Measurements from ENCODE around the gene CERS4. TPM values are rescaled to one million over a fixed set of nuclear protein-coding genes. Genes with fewer than 3 reads are reported as not detected.

CERS4 gene
- total and polyA plus RNA-seq, 10 of the 15 experiments (the other 5 are each of a cell fraction or from before 2014, with no cell fraction given) = 0.34 to 62.1 (median 20.7) TPM

- TF ChIP-seq IKZF2 (IDR thresholded peaks at IDR 0.05) = no peak
These were observed 41.9 kb downstream of the CERS4 start (continued) for GRCh38 chr19:8251025-8251472.

GRCh38 chr19:8252922-8253589, 43.9 kb downstream of the CERS4 start:
- no peak overlapping the region for H2AFZ ChIP-seq (ENCODE audit: control insufficient read depth, low read depth, low read length)
- ChIA-PET CTCF (interaction anchor here (0.7 to 3.8 kb wide), 11 partner anchors 13 to 160 kb away, joined by 3 to 42 read pairs (median 4); partner anchors contain the start of gene CERS4), RAD21 (ENCODE audit: unreplicated experiment) (interaction anchor here (0.6 to 1.3 kb wide), 4 partner anchors 14 to 98 kb away, joined by 3 to 15 read pairs (median 4); no protein-coding TSS in a partner anchor), SMC1A (ENCODE audit: uncharacterized antibody, unreplicated experiment) (interaction anchor here (0.6 to 2.7 kb wide), 11 partner anchors 11 to 99 kb away, joined by 3 to 17 read pairs (median 7); no protein-coding TSS in a partner anchor), POLR2A (interaction anchor here (0.7 kb wide), 2 partner anchors 70 to 95 kb away, joined by 3 to 4 read pairs; no protein-coding TSS in a partner anchor)
- H3K4me1 ChIP-seq (ENCODE audit: control insufficient read depth, insufficient read depth, low read length) = no peaks in the 10 kb centered on the region
- FAIRE-seq = peak; percentile 98
- H3K27me3 ChIP-seq (replicated peaks in 1 of 2; ENCODE audit: control insufficient read depth in 2 of 2, insufficient read depth in 2 of 2, low read length in 1 of 2) = no peaks in the 10 kb centered on the region
- H3K4me3 ChIP-seq = no peak overlapping the region
- H3K9ac ChIP-seq (ENCODE audit: control insufficient read depth, insufficient read depth, low read length) = no peak overlapping the region
- no peaks in the 10 kb centered on the region for H3K79me2 ChIP-seq (ENCODE audit: control insufficient read depth, insufficient read depth, low read length)
- H3K4me2 ChIP-seq (ENCODE audit: control insufficient read depth, insufficient read depth) = no peak overlapping the region
- WGBS (ENCODE audit: insufficient coverage, insufficient replicate concordance, low lambda C conversion rate, missing lambda C conversion rate) = 25% methylated on average over 13 of the region's 13 CpGs
- intact Hi-C loops (cut with micrococcal nuclease; ENCODE audit: unreplicated experiment) = loop anchor here (1.0 to 5.0 kb wide), 3 partner anchors 95 to 308 kb away; no protein-coding TSS in a partner anchor
- peaks cover 6 to 21% of the 10 kb centered on the region in 2 experiments; a peak in 3 of 4 replicates for H3K36me3 ChIP-seq (ENCODE audit: control insufficient read depth in 2 of 2, insufficient read depth in 2 of 2, low read length in 1 of 2)
- peak; percentile 48 for DNase-seq (ENCODE audit: low read depth, low spot score)
- H3K27ac ChIP-seq (ENCODE audit: control insufficient read depth, insufficient read depth) = no peak overlapping the region
- no peaks in the 10 kb centered on the region for H4K20me1 ChIP-seq (ENCODE audit: control insufficient read depth, insufficient read depth)
- no peaks in the 10 kb centered on the region for H3K9me3 ChIP-seq (replicated peaks; ENCODE audit: control insufficient read depth, insufficient read depth, low read length)
- in situ Hi-C loops (cut with MboI) = loop anchor here (5.0 to 10.0 kb wide), 3 partner anchors 96 to 308 kb away; partner anchors contain the start of gene TIMM44
- peak; percentile 98 for ATAC-seq
- no TSS peak for BruUV-seq (replicated peaks)
- peak; percentile 99 for TF ChIP-seq RAD21 (IDR thresholded peaks at IDR 0.05; ENCODE audit: insufficient read depth, low read depth, low read length)
- TF ChIP-seq CTCF (IDR thresholded peaks at IDR 0.05 in 2 of 3, conservative IDR thresholded peaks at IDR 0.05 in 1 of 3; ENCODE audit: control insufficient read depth in 2 of 3, extremely low read depth in 1 of 3, insufficient read depth in 1 of 3, low read depth in 3 of 3, low read length in 3 of 3) = peak; percentile 86 to 98 (median 87); a peak in 5 of 6 replicates
- TF ChIP-seq MEF2A (IDR thresholded peaks at IDR 0.05; ENCODE audit: insufficient read depth, low read depth, low read length) = no peak
- TF ChIP-seq KLF5 (IDR thresholded peaks at IDR 0.05; ENCODE audit: partially characterized antibody) = no peak
- TF ChIP-seq SREBF1 (IDR thresholded peaks at IDR 0.05; ENCODE audit: low read length) = no peak
- no peak for TF ChIP-seq ZNF592 (IDR thresholded peaks at IDR 0.05)
- no peak for TF ChIP-seq MTA3 (IDR thresholded peaks at IDR 0.05; ENCODE audit: borderline replicate concordance, low read length)
- 0 out of 2 replicates have a peak, but pooled peaks have one; percentile 7 for TF ChIP-seq RUNX3 (IDR thresholded peaks at IDR 0.05; ENCODE audit: low read length)
- no peak for TF ChIP-seq BCLAF1 (IDR thresholded peaks at IDR 0.05)
- TF ChIP-seq SMC3 (IDR thresholded peaks at IDR 0.05; ENCODE audit: borderline replicate concordance, low read length) = peak; percentile 99
- TF ChIP-seq YY1 (IDR thresholded peaks at IDR 0.05; ENCODE audit: low read depth, low read length) = peak; percentile 82
